H1 (cell line): ENCODE measurements around the gene KLHL40. TPM values are rescaled to one million over a fixed set of nuclear protein-coding genes. Genes with fewer than 3 reads are reported as not detected.

Source experiments
- RFX5 ChIP-seq: IDR thresholded peaks from 2 replicates; pipeline ENCODE4 v1.6.1; 2011; ENCODE audit warnings: low read depth, low read length, improper control_type of control experiment, borderline replicate concordance
- SP1 ChIP-seq: IDR thresholded peaks from 2 replicates; pipeline ENCODE4 v1.6.1; 2011; ENCODE audit warnings: low read depth, low read length
- polyA plus RNA-seq, 7 experiments: library from polyadenylated mRNA; depleted of rRNA in 3 of 7; stranded (reverse) in 5 of 7; unstranded in 2 of 7; fragments of >200 nt in 5 of 7; fragments of 200-250 nt in 2 of 7; gene quantifications; 1 replicate in 5 of 7; 2 replicates in 1 of 7; 4 replicates in 1 of 7; pipeline versions ENCODE4 v1.2.1 to v1.2.3, GENCODE V29; 2011 to 2013; ENCODE audit warnings: missing spikeins in 2 of 7, mixed read lengths in 2 of 7
- total RNA-seq: library from RNA; stranded (reverse); fragmentation: NEBNext Ultra II Directional; extraction: Animal tissue kit (Norgen Biotek cat#: 25700); gene quantifications from 2 replicates; pipeline ENCODE4 v1.2.1, GENCODE V29; 2021

KLHL40 gene
- total and polyA plus RNA-seq, 2 of the 8 experiments (the other 6 are each of a cell fraction or from before 2014, with no cell fraction given): 0.02 TPM; not detected in 1

DNA sequence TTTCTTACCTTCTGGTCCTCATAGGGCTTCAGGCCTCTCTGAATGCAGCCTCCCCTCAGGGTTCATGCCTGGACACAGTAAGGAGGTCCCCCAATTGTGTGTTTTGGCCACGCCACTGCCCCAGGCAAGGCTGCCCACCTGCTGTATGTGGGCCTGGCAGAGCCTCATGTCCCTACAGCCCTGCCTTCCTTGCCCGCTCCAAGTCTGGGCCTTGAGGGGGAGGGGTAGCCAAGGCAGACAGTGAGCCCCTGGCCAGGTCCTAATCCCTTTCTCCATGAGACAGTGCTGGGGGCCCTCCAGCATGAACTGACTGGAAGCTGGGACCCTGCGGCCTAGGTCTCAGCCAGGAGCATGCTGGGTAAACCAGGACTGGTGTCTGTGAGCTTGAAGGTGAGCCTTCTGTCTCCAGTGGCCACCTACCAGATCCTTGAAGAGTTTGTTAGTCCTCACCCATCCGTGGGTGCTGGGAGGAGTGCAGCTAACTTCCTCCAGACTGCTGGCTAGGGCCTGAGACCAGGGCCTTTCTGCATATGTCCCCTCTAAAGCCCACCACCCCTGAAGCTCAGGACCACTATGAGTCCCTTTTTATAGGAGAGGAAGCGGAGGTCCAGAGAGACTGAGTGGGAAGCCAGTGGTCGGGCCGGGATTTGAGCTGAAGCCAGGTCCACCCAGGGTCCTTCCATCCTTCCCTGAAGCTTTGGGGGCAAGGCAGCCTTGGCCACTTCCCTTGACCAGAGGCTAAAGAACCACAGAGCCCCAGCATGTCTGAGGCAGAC, 23.1 kb upstream of the KLHL40 start (continued):
- TF ChIP-seq RFX5: no peak
- TF ChIP-seq SP1: no peak
